Measurements from ENCODE around the gene ATP8A2. TPM values are rescaled to one million over a fixed set of nuclear protein-coding genes. Genes with fewer than 3 reads are reported as not detected.

Gene ATP8A2
- total and polyA plus RNA-seq, 9 of the 15 experiments (the other 6 are each of a cell fraction or from before 2014, with no cell fraction given) = under 0.01 to 0.33 (median 0.06) TPM; not detected in 4

GRCh38 chr13:25738342-25739196 is 366.8 kb downstream of the ATP8A2 start:
- H3K27me3 ChIP-seq (ENCODE audit: control insufficient read depth in 2 of 2, insufficient read depth in 2 of 2, low read length in 2 of 2) = no peaks in the 10 kb centered on the region
- in situ Hi-C loops (cut with MboI) = no loop called here
- H3K4me2 ChIP-seq (ENCODE audit: insufficient read depth, low read length) = no peak overlapping the region
- WGBS (ENCODE audit: insufficient coverage, low coverage, missing lambda C conversion rate) = 0% methylated on average over 3 of the region's 4 CpGs
- FAIRE-seq (no peak), DNase-seq (ENCODE audit: extremely low read depth in 1 of 4, low spot score in 3 of 4) (no peak), ATAC-seq (no peak)
- no peaks in the 10 kb centered on the region for H3K79me2 ChIP-seq (ENCODE audit: control insufficient read depth, insufficient read depth, low read length)
- H4K20me1 ChIP-seq (replicated peaks; ENCODE audit: control insufficient read depth, insufficient read depth, low read length) = no peaks in the 10 kb centered on the region
- no TSS peak for BruUV-seq (replicated peaks)
- TF ChIP-seq KLF10 (CRISPR knock-in tag; IDR thresholded peaks at IDR 0.05) = no peak
- TF ChIP-seq STAG1 (CRISPR knock-in tag; IDR thresholded peaks at IDR 0.05; ENCODE audit: borderline replicate concordance) = no peak
- no peak for TF ChIP-seq NR0B1 (IDR thresholded peaks at IDR 0.05; ENCODE audit: partially characterized antibody)
- peak; percentile 37; the same call in 1 of the 2 replicates for TF ChIP-seq NFIC (IDR thresholded peaks at IDR 0.05)
- TF ChIP-seq DDX20 (tag; IDR thresholded peaks at IDR 0.05; ENCODE audit: low read depth) = no peak
- no peak for TF ChIP-seq SRSF3 (IDR thresholded peaks at IDR 0.05; ENCODE audit: insufficient read depth, low read length)
- TF ChIP-seq ZNF347 (CRISPR knock-in tag; IDR thresholded peaks at IDR 0.05; ENCODE audit: low read depth) = no peak
- ChIA-PET POLR2A (no interaction called here), CTCF (ENCODE audit: low intra/inter-chr PET ratio) (no interaction called here)
- H3K9me3 ChIP-seq (replicated peaks; ENCODE audit: control insufficient read depth, insufficient read depth, low read depth, low read length) = no peaks in the 10 kb centered on the region
- H3K4me1 ChIP-seq (replicated peaks in 1 of 2; ENCODE audit: control insufficient read depth in 2 of 2, insufficient read depth in 2 of 2, low read length in 2 of 2) = no peaks in the 10 kb centered on the region
- no peaks in the 10 kb centered on the region for H3K9me1 ChIP-seq (ENCODE audit: control insufficient read depth, insufficient read depth, low read length)
- H3K27ac ChIP-seq (ENCODE audit: extremely low read depth, low read depth, low read length) = no peak overlapping the region
- no peaks in the 10 kb centered on the region for H3K36me3 ChIP-seq (ENCODE audit: control insufficient read depth, insufficient read depth, low read length)
- intact Hi-C loops (cut with micrococcal nuclease) = no loop called here
- H3K4me3 ChIP-seq = no peak overlapping the region
- no peak overlapping the region for H2AFZ ChIP-seq (ENCODE audit: low read depth, low read length)
- H3K9ac ChIP-seq (ENCODE audit: insufficient read depth in 1 of 2, low read depth in 2 of 2, low read length in 2 of 2) = no peak overlapping the region

Data from K562 (cell line).